Thoracic aorta (tissue), 2 donors: ENCODE measurements around the gene TMPRSS15. TPM values are rescaled to one million over a fixed set of nuclear protein-coding genes. Genes with fewer than 3 reads are reported as not detected.

Experiments
- ATAC-seq: fragments of 150-250 bp; one replicate; pipeline ENCODE4 v1.8.0; 2017; ENCODE audit warnings: low read depth; ENCODE audit not compliant: insufficient number of reproducible peaks, low FRiP score
- DNase-seq: peaks from one replicate; pipeline ENCODE4 v3.0.0-alpha.2; 2020; ENCODE audit warnings: low spot score
- H3K27ac ChIP-seq, 2 donors: fragments of 200-600 bp; sonication (generic); 1 replicate in 1 of 2; 2 replicates in 1 of 2; pipeline ENCODE4 v1.5.1; 2016; ENCODE audit warnings: mild to moderate bottlenecking in 2 of 2, moderate library complexity in 2 of 2
- H3K27me3 ChIP-seq: fragments of 200-600 bp; sonication (generic); replicated peaks from 2 replicates; pipeline ENCODE4 v1.6.0; 2016; ENCODE audit warnings: mild to moderate bottlenecking; ENCODE audit not compliant: insufficient read depth
- H3K36me3 ChIP-seq: fragments of 200-600 bp; sonication (generic); one replicate; pipeline ENCODE4 v1.5.1; 2016
- H3K4me1 ChIP-seq, 2 donors: fragments of 200-600 bp; sonication (generic); 1 replicate in 1 of 2; 2 replicates in 1 of 2; pipeline versions ENCODE4 v1.5.1 to v1.6.0; 2016; ENCODE audit warnings: low read depth in 2 of 2, mild to moderate bottlenecking in 1 of 2; ENCODE audit not compliant: control insufficient read depth in 1 of 2
- H3K4me3 ChIP-seq: fragments of 200-600 bp; sonication (generic); 2 replicates; pipeline ENCODE4 v1.5.1; 2016; ENCODE audit warnings: mild to moderate bottlenecking
- H3K9me3 ChIP-seq: fragments of 200-600 bp; sonication (generic); 2 replicates; pipeline ENCODE4 v1.5.1; 2016
- CTCF ChIP-seq: fragments of 200-600 bp; sonication (generic); IDR thresholded peaks from one replicate; pipeline ENCODE4 v1.5.1; 2019; ENCODE audit warnings: antibody characterized with exemption
- total RNA-seq, 2 donors: library from RNA; depleted of rRNA; stranded (reverse); fragments of >200 nt; gene quantifications; one replicate each; pipeline versions ENCODE4 v1.1.0 to v1.2.3, GENCODE V29; 2016

TMPRSS15 gene
- total RNA-seq, 2 donors from 2014 or later: not detected

- Histone ChIP-seq H3K27ac (no peak overlapping the region), H3K27me3 (no peaks in the 10 kb centered on the region), H3K4me3 (no peak overlapping the region), H3K36me3 (no peaks in the 10 kb centered on the region), H3K4me1 (no peaks in the 10 kb centered on the region), H3K9me3 (no peaks in the 10 kb centered on the region)
- DNase-seq (no peak), ATAC-seq (no peak)
- no peak for TF ChIP-seq CTCF
Measured at GRCh38 chr21:18350216-18350615, 53.4 kb downstream of the TMPRSS15 start.

GRCh38 chr21:18349468-18349867 is 54.1 kb downstream of the TMPRSS15 start:
- Histone ChIP-seq H3K36me3 (no peaks in the 10 kb centered on the region), H3K9me3 (no peaks in the 10 kb centered on the region), H3K4me3 (no peak overlapping the region), H3K27ac (no peak overlapping the region), H3K27me3 (no peaks in the 10 kb centered on the region), H3K4me1 (no peaks in the 10 kb centered on the region)
- ATAC-seq: no peak
- DNase-seq: no peak
- TF ChIP-seq CTCF: no peak

GRCh38 chr21:18340387-18340942 is 63.1 kb downstream of the TMPRSS15 start:
- H3K36me3 ChIP-seq: no peaks in the 10 kb centered on the region
- no peak overlapping the region for H3K4me3 ChIP-seq
- no peak for DNase-seq
- no peak for ATAC-seq
- H3K27me3 ChIP-seq: no peaks in the 10 kb centered on the region
- no peak for TF ChIP-seq CTCF
- no peak overlapping the region for H3K27ac ChIP-seq
- no peaks in the 10 kb centered on the region for H3K9me3 ChIP-seq
- H3K4me1 ChIP-seq: no peaks in the 10 kb centered on the region

- no peaks in the 10 kb centered on the region for H3K9me3 ChIP-seq
- H3K4me1 ChIP-seq: no peaks in the 10 kb centered on the region
- no peak overlapping the region for H3K4me3 ChIP-seq
- no peak for TF ChIP-seq CTCF
- no peaks in the 10 kb centered on the region for H3K27me3 ChIP-seq
- no peaks in the 10 kb centered on the region for H3K36me3 ChIP-seq
- H3K27ac ChIP-seq: no peak overlapping the region
- DNase-seq (no peak), ATAC-seq (no peak)
Measured at GRCh38 chr21:18335651-18336236, 67.8 kb downstream of the TMPRSS15 start.

GRCh38 chr21:18334066-18334465 is 69.5 kb downstream of the TMPRSS15 start:
- no peak for ATAC-seq
- Histone ChIP-seq H3K27me3 (no peaks in the 10 kb centered on the region), H3K4me1 (no peaks in the 10 kb centered on the region), H3K27ac (no peak overlapping the region), H3K4me3 (no peak overlapping the region), H3K36me3 (no peaks in the 10 kb centered on the region), H3K9me3 (no peaks in the 10 kb centered on the region)
- DNase-seq: no peak
- no peak for TF ChIP-seq CTCF
